HL-60 (cell line): ENCODE measurements around the gene KCNQ5.

Experiments used
- DNase-seq, 2 experiments: peaks; one replicate each; pipeline ENCODE4 v3.0.0-alpha.2; 2010 to 2020; ENCODE audit warnings: low read depth in 1 of 2, low spot score in 1 of 2
- H3K27ac ChIP-seq: fragments of 250-450 bp; sonication (Bioruptor Pico); replicated peaks from 2 replicates; pipeline ENCODE4 v1.5.1; 2020; ENCODE audit warnings: mild to moderate bottlenecking, moderate library complexity
- H3K27me3 ChIP-seq: fragments of 250-450 bp; sonication (Bioruptor Pico); 2 replicates; pipeline ENCODE4 v1.5.1; 2021; ENCODE audit warnings: mild to moderate bottlenecking, moderate library complexity; ENCODE audit not compliant: insufficient read depth, poor library complexity, severe bottlenecking
- H3K4me3 ChIP-seq: replicated peaks from 2 replicates; pipeline ENCODE4 v1.5.1; 2011; ENCODE audit warnings: mild to moderate bottlenecking, control low read depth, low read length; ENCODE audit not compliant: insufficient read depth
- CTCF ChIP-seq: IDR thresholded peaks from one replicate; pipeline ENCODE4 v1.5.1; 2011; ENCODE audit warnings: low read length, control low read depth, inconsistent platforms; ENCODE audit not compliant: insufficient read depth
- GABPA ChIP-seq: IDR thresholded peaks from 2 replicates; pipeline ENCODE4 v1.6.1; 2012; ENCODE audit warnings: low read depth
- POLR2AphosphoS5 ChIP-seq: IDR thresholded peaks from 2 replicates; pipeline ENCODE4 v1.6.1; 2012; ENCODE audit warnings: low read depth
- REST ChIP-seq: IDR thresholded peaks from 2 replicates; pipeline ENCODE4 v1.6.1; 2012; ENCODE audit warnings: low read depth; ENCODE audit not compliant: insufficient replicate concordance
- SPI1 ChIP-seq: IDR thresholded peaks from 2 replicates; pipeline ENCODE4 v1.6.1; 2012; ENCODE audit warnings: low read depth, mild to moderate bottlenecking, borderline replicate concordance

Gene KCNQ5

GRCh38 chr6:72861059-72861458 lies 239.2 kb downstream of the KCNQ5 start:
- DNase-seq: no peak
- no peak for TF ChIP-seq POLR2AphosphoS5
- TF ChIP-seq REST: no peak
- no peak for TF ChIP-seq CTCF
- TF ChIP-seq GABPA: no peak
- TF ChIP-seq SPI1: no peak
- Histone ChIP-seq H3K27ac (peak overlapping the region; percentile 7; the same call in 1 of the 2 replicates), H3K27me3 (no peaks in the 10 kb centered on the region), H3K4me3 (no peak overlapping the region)

- no peak overlapping the region for H3K4me3 ChIP-seq
- H3K27ac ChIP-seq: peak overlapping the region; percentile 34; the same call in 1 of the 2 replicates
- no peak for TF ChIP-seq CTCF
- no peak for TF ChIP-seq POLR2AphosphoS5
- TF ChIP-seq GABPA: no peak
- TF ChIP-seq REST: no peak
- no peak for TF ChIP-seq SPI1
- peak; percentile 11 to 45 for DNase-seq
- H3K27me3 ChIP-seq: no peaks in the 10 kb centered on the region
These were observed 240.1 kb downstream of the KCNQ5 start for GRCh38 chr6:72861935-72862432.

GRCh38 chr6:72863131-72863530 lies 241.3 kb downstream of the KCNQ5 start:
- TF ChIP-seq SPI1: no peak
- TF ChIP-seq REST: no peak
- TF ChIP-seq GABPA: no peak
- no peaks in the 10 kb centered on the region for H3K27me3 ChIP-seq
- no peak overlapping the region for H3K27ac ChIP-seq
- H3K4me3 ChIP-seq: no peak overlapping the region
- DNase-seq: no peak
